ENCODE data around the gene GPR160.

DNA sequence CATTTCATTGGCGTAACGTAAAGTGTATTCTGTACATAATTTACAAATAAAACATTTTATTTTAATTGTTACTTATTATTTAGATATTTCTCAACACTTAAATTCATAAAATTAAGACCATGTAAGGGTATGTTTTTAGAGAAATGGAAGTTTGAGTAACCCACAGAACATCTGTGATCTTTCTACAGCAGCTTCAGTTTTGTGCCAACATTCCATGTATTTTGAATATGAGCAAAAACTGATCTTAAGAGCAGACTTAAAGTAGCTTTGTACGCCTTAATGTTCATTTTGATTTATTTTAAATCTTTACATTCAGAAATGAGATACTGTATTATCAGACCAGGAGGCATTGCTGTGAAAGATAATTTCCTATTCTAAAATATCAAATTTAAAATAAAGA lies 44.0 kb upstream of the GPR160 start:
- TF ChIP-seq CTCF (IDR thresholded peaks at IDR 0.05; ENCODE audit: low read depth, low read length, missing input control) = no peak
- no peak for TF ChIP-seq YY1 (IDR thresholded peaks at IDR 0.05)
- TF ChIP-seq NR2F2 (IDR thresholded peaks at IDR 0.05) = no peak
- TF ChIP-seq JUND (IDR thresholded peaks at IDR 0.05) = no peak

Measured in liver (tissue), 3 donors.